ENCODE results near the gene PLCB1.

- TF ChIP-seq CTCF (IDR thresholded peaks at IDR 0.05; ENCODE audit: low read depth, low read length, poor library complexity, severe bottlenecking): no peak
- no peak for TF ChIP-seq EZH2phosphoT487 (IDR thresholded peaks at IDR 0.05; ENCODE audit: borderline replicate concordance, low read length)
These were observed 386.8 kb downstream of the PLCB1 start for GRCh38 chr20:8518878-8519277.
